IPS-20b (cell line): ENCODE results near the gene FOXP4.

ENCODE experiments used
- H3K27ac ChIP-seq: one replicate; pipeline ENCODE4 v1.5.1; 2013; ENCODE audit warnings: low read length
- H3K27me3 ChIP-seq: 2 replicates; pipeline ENCODE4 v1.6.1; 2013; ENCODE audit warnings: mild to moderate bottlenecking, low read length, inconsistent platforms; ENCODE audit not compliant: insufficient read depth
- H3K36me3 ChIP-seq: 2 replicates; pipeline ENCODE4 v1.6.1; 2013; ENCODE audit warnings: low read depth, mild to moderate bottlenecking, inconsistent platforms, low read length, moderate library complexity; ENCODE audit not compliant: insufficient read depth
- H3K4me1 ChIP-seq: 2 replicates; pipeline ENCODE4 v1.6.1; 2013; ENCODE audit warnings: mild to moderate bottlenecking, control low read depth, inconsistent platforms, low read length, moderate library complexity; ENCODE audit not compliant: insufficient read depth
- H3K4me3 ChIP-seq: 2 replicates; pipeline ENCODE4 v1.5.1; 2013; ENCODE audit warnings: mild to moderate bottlenecking, low read length, inconsistent platforms
- H3K9ac ChIP-seq: 2 replicates; pipeline ENCODE4 v1.6.1; 2013; ENCODE audit warnings: low read depth, mild to moderate bottlenecking, inconsistent platforms, low read length, moderate library complexity
- H3K9me3 ChIP-seq: 2 replicates; pipeline ENCODE4 v1.6.1; 2013; ENCODE audit warnings: mild to moderate bottlenecking, low read depth, low read length, inconsistent platforms; ENCODE audit not compliant: insufficient read depth

FOXP4 gene

DNA sequence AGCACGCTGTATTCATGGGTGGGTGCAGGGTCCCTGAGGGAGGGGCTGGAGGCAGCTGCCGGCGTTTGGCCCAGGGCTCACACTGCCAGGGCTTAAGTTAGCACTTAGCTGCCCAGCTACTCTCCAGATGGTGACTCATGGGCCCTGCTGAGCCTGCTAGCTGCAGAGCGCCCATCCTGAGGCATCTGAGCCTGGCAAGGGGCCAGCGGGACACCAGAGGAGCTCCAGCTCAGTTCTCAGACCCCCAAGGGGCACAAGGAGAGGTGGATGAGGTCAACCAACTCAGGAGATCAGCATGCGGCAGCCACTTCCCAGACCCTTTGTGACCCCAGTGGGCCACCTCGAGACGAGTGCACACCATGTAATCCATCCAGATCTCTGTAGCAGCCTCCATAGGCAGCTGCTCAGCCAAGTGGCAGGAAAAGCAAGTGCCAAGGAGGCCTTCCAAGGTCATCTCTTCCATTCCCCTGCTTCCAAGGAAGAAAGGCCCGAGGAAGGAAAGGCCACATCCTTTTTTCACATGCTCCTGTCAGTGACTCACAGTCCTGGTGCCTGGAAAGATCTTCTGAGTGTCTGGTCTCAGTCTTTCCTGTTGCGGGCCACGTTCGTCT, 35.3 kb downstream of the FOXP4 start:
- no peak overlapping the region for H3K27ac ChIP-seq

DNA sequence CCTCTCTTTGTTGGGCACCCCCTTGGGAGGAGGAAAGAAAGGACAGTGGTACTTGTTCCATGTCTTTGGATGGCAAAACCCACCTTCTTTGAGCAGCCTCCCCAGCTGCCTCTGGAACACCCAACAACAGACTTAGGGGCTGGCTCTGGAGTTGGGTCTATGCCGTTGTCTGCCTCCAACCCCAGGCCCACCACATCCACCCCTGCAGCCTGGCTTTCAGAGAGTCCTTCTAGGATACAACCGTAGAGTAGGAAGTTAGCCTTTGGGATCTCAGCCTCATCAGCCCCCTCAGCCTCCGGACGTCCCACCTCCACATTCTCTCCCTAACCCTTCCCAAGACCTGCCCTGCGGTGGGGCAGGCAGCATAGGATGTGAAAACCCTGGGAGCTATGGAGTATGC, 36.4 kb downstream of the FOXP4 start:
- Histone ChIP-seq H3K4me3 (no peak overlapping the region), H3K27me3 (no peaks in the 10 kb centered on the region), H3K9ac (no peak overlapping the region), H3K27ac (no peak overlapping the region), H3K36me3 (no peaks in the 10 kb centered on the region), H3K4me1 (peaks cover 16% of the 10 kb centered on the region), H3K9me3 (no peaks in the 10 kb centered on the region)

More for the DNA sequence above, 35.3 kb downstream of the FOXP4 start:
- H3K9me3 ChIP-seq: no peaks in the 10 kb centered on the region
- H3K4me3 ChIP-seq: no peak overlapping the region
- no peak overlapping the region for H3K9ac ChIP-seq
- H3K36me3 ChIP-seq: no peaks in the 10 kb centered on the region
- H3K4me1 ChIP-seq: peaks cover 27% of the 10 kb centered on the region
- no peaks in the 10 kb centered on the region for H3K27me3 ChIP-seq

DNA sequence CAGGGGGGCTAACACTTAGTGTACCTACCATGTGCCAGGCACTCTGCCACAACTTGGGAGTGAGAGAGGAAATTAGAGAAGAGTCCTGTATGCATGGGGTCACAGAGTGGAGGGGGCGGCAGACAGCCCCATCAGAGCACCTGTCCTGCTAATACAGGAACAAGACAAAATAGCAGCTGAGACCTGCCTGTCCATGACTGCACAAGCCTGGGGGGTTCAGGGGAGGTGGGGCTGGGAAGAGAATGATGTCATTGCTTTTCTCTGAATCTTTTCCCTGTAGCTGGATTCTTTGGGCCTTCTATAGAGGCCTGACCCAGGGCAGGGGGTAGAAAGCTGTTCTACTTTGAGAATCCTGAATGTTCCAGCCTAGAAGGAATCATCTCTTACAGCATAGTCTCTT, 37.4 kb downstream of the FOXP4 start:
- H3K9me3 ChIP-seq: no peaks in the 10 kb centered on the region
- H3K27ac ChIP-seq: no peak overlapping the region
- H3K9ac ChIP-seq: no peak overlapping the region
- no peaks in the 10 kb centered on the region for H3K27me3 ChIP-seq
- H3K4me3 ChIP-seq: no peak overlapping the region
- H3K36me3 ChIP-seq: peaks cover 4% of the 10 kb centered on the region; the same call in 1 of the 2 replicates
- peaks cover 8% of the 10 kb centered on the region for H3K4me1 ChIP-seq

DNA sequence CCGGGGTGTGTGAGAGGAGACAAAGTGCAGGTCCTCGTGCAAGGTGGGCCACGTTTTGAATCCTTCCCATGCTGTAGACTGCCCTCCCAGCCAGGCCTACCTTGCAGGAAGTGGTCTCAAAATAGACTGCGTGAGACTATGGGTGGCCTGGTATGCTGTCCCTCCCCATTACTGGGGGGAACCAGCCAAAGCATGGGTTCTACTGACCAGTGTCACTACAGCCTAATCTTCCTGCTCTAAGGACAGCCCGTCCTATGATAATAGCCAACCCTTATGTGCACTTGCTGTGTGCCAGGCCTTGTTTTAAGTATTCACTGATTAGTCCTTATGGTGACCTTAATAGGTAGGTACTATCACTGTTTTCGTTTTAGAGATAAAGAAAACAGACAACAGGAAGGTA, 38.0 kb downstream of the FOXP4 start:
- Histone ChIP-seq H3K9me3 (no peaks in the 10 kb centered on the region), H3K9ac (no peak overlapping the region), H3K36me3 (peaks cover 11% of the 10 kb centered on the region; the same call in 1 of the 2 replicates), H3K27ac (no peak overlapping the region), H3K27me3 (no peaks in the 10 kb centered on the region), H3K4me3 (no peak overlapping the region), H3K4me1 (peaks cover 3% of the 10 kb centered on the region)

DNA sequence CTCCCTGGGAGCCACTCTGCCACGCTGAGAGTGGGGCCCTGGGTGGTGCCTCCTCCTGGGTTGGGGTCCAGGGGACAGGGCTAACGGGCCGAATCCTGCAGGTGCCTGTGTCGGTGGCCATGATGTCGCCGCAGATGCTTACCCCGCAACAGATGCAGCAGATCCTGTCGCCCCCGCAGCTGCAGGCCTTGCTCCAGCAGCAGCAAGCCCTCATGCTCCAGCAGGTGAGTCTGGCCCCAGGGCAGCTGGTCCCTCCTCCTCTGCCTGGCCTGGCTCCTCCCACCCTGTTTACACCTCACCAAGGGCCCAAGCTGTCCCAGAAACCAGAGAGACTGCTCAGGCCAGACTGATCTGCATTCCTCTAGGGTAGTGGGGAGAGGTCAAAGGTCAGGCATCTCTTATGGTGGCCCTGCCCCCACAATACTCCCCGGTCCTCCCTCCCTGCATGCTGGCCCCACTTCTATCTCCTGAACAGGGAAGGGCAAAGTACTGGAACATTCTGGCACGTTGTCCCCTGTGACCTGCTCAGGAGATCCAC, 38.6 kb downstream of the FOXP4 start:
- H3K4me3 ChIP-seq: no peak overlapping the region
- H3K4me1 ChIP-seq: no peaks in the 10 kb centered on the region; the same call in 1 of the 2 replicates
- no peaks in the 10 kb centered on the region for H3K27me3 ChIP-seq
- H3K9ac ChIP-seq: no peak overlapping the region
- no peak overlapping the region for H3K27ac ChIP-seq
- no peaks in the 10 kb centered on the region for H3K9me3 ChIP-seq
- peaks cover 12% of the 10 kb centered on the region; the same call in 1 of the 2 replicates for H3K36me3 ChIP-seq

DNA sequence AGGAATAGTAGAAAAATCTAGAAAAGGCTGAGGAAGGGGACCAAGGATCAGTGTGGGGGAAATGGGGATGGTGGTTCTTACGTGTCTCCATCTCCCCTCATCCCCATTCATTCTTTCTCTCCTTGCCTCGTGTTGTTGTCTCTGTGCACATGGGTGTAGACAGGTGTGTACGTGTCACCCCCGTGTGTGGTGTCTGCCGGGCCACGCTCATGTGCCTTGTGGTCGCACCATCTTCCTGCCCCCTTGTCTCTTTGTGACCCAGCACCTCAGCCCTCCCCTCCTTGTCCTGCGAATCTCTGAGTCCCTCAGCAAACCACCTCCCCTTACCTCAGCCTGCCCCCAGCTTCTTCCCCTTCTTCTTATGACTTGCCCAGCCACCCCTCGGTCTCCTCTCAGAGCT, 39.4 kb downstream of the FOXP4 start:
- H3K9me3 ChIP-seq: no peaks in the 10 kb centered on the region
- no peaks in the 10 kb centered on the region; the same call in 1 of the 2 replicates for H3K27me3 ChIP-seq
- no peak overlapping the region for H3K27ac ChIP-seq
- no peak overlapping the region for H3K4me3 ChIP-seq
- peaks cover 15% of the 10 kb centered on the region; the same call in 1 of the 2 replicates for H3K36me3 ChIP-seq
- no peak overlapping the region for H3K9ac ChIP-seq
- no peaks in the 10 kb centered on the region; the same call in 1 of the 2 replicates for H3K4me1 ChIP-seq

- H3K27me3 ChIP-seq: no peaks in the 10 kb centered on the region; the same call in 1 of the 2 replicates
- H3K4me3 ChIP-seq: no peak overlapping the region
- H3K9ac ChIP-seq: no peak overlapping the region
- no peaks in the 10 kb centered on the region for H3K9me3 ChIP-seq
- H3K27ac ChIP-seq: no peak overlapping the region
- peaks cover 22% of the 10 kb centered on the region; the same call in 1 of the 2 replicates for H3K36me3 ChIP-seq
- no peaks in the 10 kb centered on the region; the same call in 1 of the 2 replicates for H3K4me1 ChIP-seq
These were observed 40.2 kb downstream of the FOXP4 start for GRCh38 chr6:41586252-41587007.

GRCh38 chr6:41587131-41587879, 41.1 kb downstream of the FOXP4 start:
- H3K27me3 ChIP-seq: no peaks in the 10 kb centered on the region; the same call in 1 of the 2 replicates
- H3K36me3 ChIP-seq: peaks cover 22% of the 10 kb centered on the region; the same call in 1 of the 2 replicates
- no peak overlapping the region for H3K9ac ChIP-seq
- no peak overlapping the region for H3K4me3 ChIP-seq
- no peaks in the 10 kb centered on the region for H3K9me3 ChIP-seq
- H3K4me1 ChIP-seq: no peaks in the 10 kb centered on the region; the same call in 1 of the 2 replicates
- no peak overlapping the region for H3K27ac ChIP-seq

GRCh38 chr6:41588111-41588510, 41.9 kb downstream of the FOXP4 start:
- H3K9ac ChIP-seq: no peak overlapping the region
- H3K27ac ChIP-seq: no peak overlapping the region
- no peaks in the 10 kb centered on the region; the same call in 1 of the 2 replicates for H3K27me3 ChIP-seq
- no peaks in the 10 kb centered on the region for H3K9me3 ChIP-seq
- peaks cover 22% of the 10 kb centered on the region; the same call in 1 of the 2 replicates for H3K36me3 ChIP-seq
- H3K4me3 ChIP-seq: no peak overlapping the region
- no peaks in the 10 kb centered on the region; the same call in 1 of the 2 replicates for H3K4me1 ChIP-seq

GRCh38 chr6:41589223-41589622, 43.0 kb downstream of the FOXP4 start:
- Histone ChIP-seq H3K9ac (no peak overlapping the region), H3K27me3 (no peaks in the 10 kb centered on the region; the same call in 1 of the 2 replicates), H3K36me3 (peaks cover 22% of the 10 kb centered on the region; the same call in 1 of the 2 replicates), H3K4me3 (no peak overlapping the region), H3K27ac (no peak overlapping the region), H3K4me1 (no peaks in the 10 kb centered on the region; the same call in 1 of the 2 replicates), H3K9me3 (no peaks in the 10 kb centered on the region)
